HEK293 (cell line): ENCODE results near the gene GLCCI1.

Experiments used
- CTCF ChIA-PET: fragments of 350-600 bp; formaldehyde crosslinking; extraction: SDS; loops from one replicate; lab custom pipeline; 2021; ENCODE audit warnings: antibody characterized with exemption; lab: Yijun Ruan, JAX
- POLR2A ChIA-PET: fragments of 300-600 bp; formaldehyde crosslinking; extraction: SDS; loops from one replicate; lab custom pipeline; 2020; ENCODE audit warnings: antibody characterized with exemption, inconsistent platforms; lab: Yijun Ruan, JAX
- H3K27ac ChIP-seq: fragments of 200-500 bp; sonication (Bioruptor generic); 2 replicates; pipeline ENCODE4 v1.5.1; 2014; ENCODE audit warnings: low read depth, low read length, control low read depth, inconsistent platforms; ENCODE audit errors: extremely low read depth
- H3K36me3 ChIP-seq, 2 experiments: fragments of 200-500 bp in 1 of 2; sonication (Bioruptor generic) in 1 of 2; 1 replicate in 1 of 2; 2 replicates in 1 of 2; pipeline ENCODE4 v1.5.1; 2014 to 2017; ENCODE audit warnings: inconsistent platforms in 2 of 2, low read length in 2 of 2; ENCODE audit not compliant: control insufficient read depth in 2 of 2, insufficient read depth in 1 of 2
- H3K4me1 ChIP-seq: fragments of 200-500 bp; sonication (Bioruptor generic); 2 replicates; pipeline ENCODE4 v1.5.1; 2014; ENCODE audit warnings: mild to moderate bottlenecking, low read length, inconsistent platforms; ENCODE audit not compliant: control insufficient read depth, insufficient read depth
- H3K4me3 ChIP-seq: 2 replicates; pipeline ENCODE4 v1.5.1; 2011; ENCODE audit warnings: low read depth, mild to moderate bottlenecking, control low read depth, low read length, moderate library complexity
- H3K9me3 ChIP-seq: fragments of 200-500 bp; sonication (Bioruptor generic); 2 replicates; pipeline ENCODE4 v1.5.1; 2014; ENCODE audit warnings: low read depth, low read length, inconsistent platforms; ENCODE audit not compliant: control insufficient read depth, insufficient read depth
- GFI1B ChIP-seq: fragments of 450-650 bp; formaldehyde crosslinking; IDR thresholded peaks from 2 replicates; pipeline ENCODE4 v1.5.1; 2016; ENCODE audit warnings: missing biosample characterization, missing genetic modification characterization
- KLF1 ChIP-seq: fragments of 450-650 bp; formaldehyde crosslinking; IDR thresholded peaks from 2 replicates; pipeline ENCODE4 v1.5.1; 2016; ENCODE audit warnings: missing biosample characterization, missing genetic modification characterization
- KLF8 ChIP-seq: fragments of 450-650 bp; formaldehyde crosslinking; IDR thresholded peaks from 2 replicates; pipeline ENCODE4 v1.5.1; 2016; ENCODE audit warnings: missing biosample characterization, missing genetic modification characterization
- MEIS1 ChIP-seq: sonication (generic); formaldehyde crosslinking; IDR thresholded peaks from 2 replicates; pipeline ENCODE4 v1.8.1; 2022; ENCODE audit warnings: missing genetic modification reagents, mild to moderate bottlenecking, borderline replicate concordance
- PRDM1 ChIP-seq: fragments of 450-650 bp; formaldehyde crosslinking; IDR thresholded peaks from 2 replicates; pipeline ENCODE4; 2016; ENCODE audit warnings: missing biosample characterization, missing genetic modification characterization
- TCF7L2 ChIP-seq: IDR thresholded peaks from 2 replicates; pipeline ENCODE4 v1.6.1; 2011; ENCODE audit warnings: low read depth, mild to moderate bottlenecking, inconsistent platforms, low read length, moderate library complexity, borderline replicate concordance
- YY2 ChIP-seq: fragments of 450-650 bp; formaldehyde crosslinking; IDR thresholded peaks from 2 replicates; pipeline ENCODE4 v1.5.1; 2016; ENCODE audit warnings: missing biosample characterization, missing genetic modification characterization
- ZFHX2 ChIP-seq: fragments of 450-650 bp; formaldehyde crosslinking; conservative IDR thresholded peaks from 2 replicates; pipeline ENCODE4 v1.5.1; 2016; ENCODE audit warnings: missing biosample characterization, missing genetic modification characterization
- ZNF112 ChIP-seq: fragments of 450-650 bp; formaldehyde crosslinking; IDR thresholded peaks from 2 replicates; pipeline ENCODE4 v1.5.0; 2017; ENCODE audit warnings: missing biosample characterization, missing genetic modification characterization
- ZNF140 ChIP-seq: fragments of 450-650 bp; formaldehyde crosslinking; IDR thresholded peaks from 2 replicates; pipeline ENCODE4 v1.5.1; 2016; ENCODE audit warnings: missing biosample characterization, missing genetic modification characterization
- ZNF175 ChIP-seq: fragments of 450-650 bp; formaldehyde crosslinking; IDR thresholded peaks from 2 replicates; pipeline ENCODE4 v1.5.1; 2016; ENCODE audit warnings: missing biosample characterization, missing genetic modification characterization
- ZNF221 ChIP-seq: fragments of 450-650 bp; formaldehyde crosslinking; IDR thresholded peaks from 2 replicates; pipeline ENCODE4 v1.5.1; 2017; ENCODE audit warnings: missing biosample characterization, missing genetic modification characterization, borderline replicate concordance
- ZNF24 ChIP-seq: fragments of 450-650 bp; formaldehyde crosslinking; IDR thresholded peaks from 2 replicates; pipeline ENCODE4 v1.5.1; 2016; ENCODE audit warnings: missing biosample characterization, missing genetic modification characterization
- ZNF311 ChIP-seq: fragments of 450-650 bp; formaldehyde crosslinking; IDR thresholded peaks from 2 replicates; pipeline ENCODE4 v1.5.1; 2017; ENCODE audit warnings: missing biosample characterization, missing genetic modification characterization, borderline replicate concordance
- ZNF341 ChIP-seq: fragments of 450-650 bp; formaldehyde crosslinking; IDR thresholded peaks from 2 replicates; pipeline ENCODE4; 2016; ENCODE audit warnings: low read depth, missing biosample characterization, missing genetic modification characterization
- ZNF391 ChIP-seq: fragments of 450-650 bp; formaldehyde crosslinking; IDR thresholded peaks from 2 replicates; pipeline ENCODE4 v1.5.1; 2016; ENCODE audit warnings: low read depth, missing biosample characterization, missing genetic modification characterization, borderline replicate concordance
- ZNF394 ChIP-seq: fragments of 450-650 bp; formaldehyde crosslinking; IDR thresholded peaks from 2 replicates; pipeline ENCODE4 v1.5.1; 2016; ENCODE audit warnings: missing biosample characterization, missing genetic modification characterization, mild to moderate bottlenecking, moderate library complexity, borderline replicate concordance
- ZNF529 ChIP-seq: fragments of 450-650 bp; formaldehyde crosslinking; IDR thresholded peaks from 2 replicates; pipeline ENCODE4 v1.5.1; 2017; ENCODE audit warnings: missing genetic modification characterization, missing biosample characterization; ENCODE audit not compliant: insufficient replicate concordance
- ZNF626 ChIP-seq: fragments of 450-650 bp; sonication (Bioruptor Pico); formaldehyde crosslinking; IDR thresholded peaks from 2 replicates; pipeline ENCODE4 v1.5.1; 2018; ENCODE audit warnings: missing biosample characterization, missing genetic modification characterization, inconsistent platforms
- ZNF658 ChIP-seq: fragments of 450-650 bp; formaldehyde crosslinking; IDR thresholded peaks from 2 replicates; pipeline ENCODE4; 2016; ENCODE audit warnings: missing biosample characterization, missing genetic modification characterization
- ZNF677 ChIP-seq: fragments of 450-650 bp; IDR thresholded peaks from 2 replicates; pipeline ENCODE4 v1.5.0; 2018; ENCODE audit warnings: missing biosample characterization, mild to moderate bottlenecking, missing genetic modification characterization, moderate library complexity
- TF ChIP-seq, protein P1 (sequence below): fragments of 450-650 bp; formaldehyde crosslinking; IDR thresholded peaks from 2 replicates; pipeline ENCODE4 v1.5.1; 2016; ENCODE audit warnings: missing biosample characterization, missing genetic modification characterization, borderline replicate concordance
- TF ChIP-seq, protein P2 (sequence below): fragments of 450-650 bp; formaldehyde crosslinking; IDR thresholded peaks from 2 replicates; pipeline ENCODE4 v1.5.1; 2017; ENCODE audit warnings: missing biosample characterization, missing genetic modification characterization
- TF ChIP-seq, protein P3 (sequence below): fragments of 450-650 bp; formaldehyde crosslinking; IDR thresholded peaks from 2 replicates; pipeline ENCODE4 v1.5.1; 2016; ENCODE audit warnings: missing biosample characterization, missing genetic modification characterization

Gene GLCCI1

DNA sequence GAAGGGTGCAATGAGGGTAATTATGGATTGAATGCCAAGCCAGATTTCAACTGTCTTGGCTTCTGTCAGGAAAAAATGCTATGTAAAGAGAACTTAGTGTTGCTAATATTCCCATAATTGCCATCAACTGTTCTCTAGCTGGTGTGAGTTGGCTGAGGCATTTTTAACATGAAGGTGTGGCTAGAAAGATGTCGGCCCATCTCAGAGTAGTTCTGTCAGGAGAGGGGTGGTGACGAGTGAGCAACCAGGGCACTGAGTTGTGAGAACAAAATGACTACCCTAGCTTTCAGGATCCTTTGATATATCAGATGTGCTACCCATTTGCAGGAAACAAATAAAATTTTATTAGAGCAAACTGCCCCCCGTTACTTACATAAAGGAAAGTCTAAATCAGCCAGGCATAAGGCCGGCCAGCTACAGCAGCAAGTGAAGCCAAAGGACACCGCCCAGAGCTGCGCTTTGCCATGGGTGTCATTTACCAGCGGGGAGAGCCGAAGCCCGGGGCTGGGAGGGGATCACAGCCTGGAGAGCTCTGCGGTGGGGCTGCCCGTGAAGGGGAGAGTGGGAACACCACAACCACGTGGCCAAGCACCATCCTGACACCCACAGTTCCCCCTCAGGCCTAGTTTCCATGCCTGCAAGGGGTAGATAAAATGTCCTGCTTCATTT, 151.9 kb downstream of the GLCCI1 start:
- Histone ChIP-seq H3K4me3 (no peak overlapping the region), H3K9me3 (no peaks in the 10 kb centered on the region), H3K4me1 (no peaks in the 10 kb centered on the region), H3K36me3 (no peaks in the 10 kb centered on the region), H3K27ac (no peak overlapping the region)
- CTCF ChIA-PET, result interaction anchor here (0.6 kb wide), 1 partner anchor 218 kb away, joined by 3 read pairs; no protein-coding TSS in a partner anchor
- no peak for TF ChIP-seq ZNF341 (tag by site-specific recombination)
- TF ChIP-seq TCF7L2, result no peak
- TF ChIP-seq ZFHX2 (tag by site-specific recombination), result no peak
- TF ChIP-seq ZNF394 (tag by site-specific recombination), result no peak
- TF ChIP-seq, protein P1, sequence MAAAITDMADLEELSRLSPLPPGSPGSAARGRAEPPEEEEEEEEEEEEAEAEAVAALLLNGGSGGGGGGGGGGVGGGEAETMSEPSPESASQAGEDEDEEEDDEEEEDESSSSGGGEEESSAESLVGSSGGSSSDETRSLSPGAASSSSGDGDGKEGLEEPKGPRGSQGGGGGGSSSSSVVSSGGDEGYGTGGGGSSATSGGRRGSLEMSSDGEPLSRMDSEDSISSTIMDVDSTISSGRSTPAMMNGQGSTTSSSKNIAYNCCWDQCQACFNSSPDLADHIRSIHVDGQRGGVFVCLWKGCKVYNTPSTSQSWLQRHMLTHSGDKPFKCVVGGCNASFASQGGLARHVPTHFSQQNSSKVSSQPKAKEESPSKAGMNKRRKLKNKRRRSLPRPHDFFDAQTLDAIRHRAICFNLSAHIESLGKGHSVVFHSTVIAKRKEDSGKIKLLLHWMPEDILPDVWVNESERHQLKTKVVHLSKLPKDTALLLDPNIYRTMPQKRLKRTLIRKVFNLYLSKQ (tag by site-specific recombination), result no peak
- TF ChIP-seq ZNF529 (tag by site-specific recombination), result no peak
- no peak for TF ChIP-seq PRDM1 (tag by site-specific recombination)
- TF ChIP-seq ZNF626 (tag by site-specific recombination), result no peak
- no peak for TF ChIP-seq GFI1B
- no peak for TF ChIP-seq ZNF311 (tag by site-specific recombination)
- no peak for TF ChIP-seq ZNF221 (tag by site-specific recombination)
- TF ChIP-seq, protein P2, sequence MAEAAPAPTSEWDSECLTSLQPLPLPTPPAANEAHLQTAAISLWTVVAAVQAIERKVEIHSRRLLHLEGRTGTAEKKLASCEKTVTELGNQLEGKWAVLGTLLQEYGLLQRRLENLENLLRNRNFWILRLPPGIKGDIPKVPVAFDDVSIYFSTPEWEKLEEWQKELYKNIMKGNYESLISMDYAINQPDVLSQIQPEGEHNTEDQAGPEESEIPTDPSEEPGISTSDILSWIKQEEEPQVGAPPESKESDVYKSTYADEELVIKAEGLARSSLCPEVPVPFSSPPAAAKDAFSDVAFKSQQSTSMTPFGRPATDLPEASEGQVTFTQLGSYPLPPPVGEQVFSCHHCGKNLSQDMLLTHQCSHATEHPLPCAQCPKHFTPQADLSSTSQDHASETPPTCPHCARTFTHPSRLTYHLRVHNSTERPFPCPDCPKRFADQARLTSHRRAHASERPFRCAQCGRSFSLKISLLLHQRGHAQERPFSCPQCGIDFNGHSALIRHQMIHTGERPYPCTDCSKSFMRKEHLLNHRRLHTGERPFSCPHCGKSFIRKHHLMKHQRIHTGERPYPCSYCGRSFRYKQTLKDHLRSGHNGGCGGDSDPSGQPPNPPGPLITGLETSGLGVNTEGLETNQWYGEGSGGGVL (tag by site-specific recombination), result no peak
- no peak for TF ChIP-seq KLF8 (tag by site-specific recombination)
- no peak for TF ChIP-seq YY2 (tag by site-specific recombination)
- TF ChIP-seq, protein P3, sequence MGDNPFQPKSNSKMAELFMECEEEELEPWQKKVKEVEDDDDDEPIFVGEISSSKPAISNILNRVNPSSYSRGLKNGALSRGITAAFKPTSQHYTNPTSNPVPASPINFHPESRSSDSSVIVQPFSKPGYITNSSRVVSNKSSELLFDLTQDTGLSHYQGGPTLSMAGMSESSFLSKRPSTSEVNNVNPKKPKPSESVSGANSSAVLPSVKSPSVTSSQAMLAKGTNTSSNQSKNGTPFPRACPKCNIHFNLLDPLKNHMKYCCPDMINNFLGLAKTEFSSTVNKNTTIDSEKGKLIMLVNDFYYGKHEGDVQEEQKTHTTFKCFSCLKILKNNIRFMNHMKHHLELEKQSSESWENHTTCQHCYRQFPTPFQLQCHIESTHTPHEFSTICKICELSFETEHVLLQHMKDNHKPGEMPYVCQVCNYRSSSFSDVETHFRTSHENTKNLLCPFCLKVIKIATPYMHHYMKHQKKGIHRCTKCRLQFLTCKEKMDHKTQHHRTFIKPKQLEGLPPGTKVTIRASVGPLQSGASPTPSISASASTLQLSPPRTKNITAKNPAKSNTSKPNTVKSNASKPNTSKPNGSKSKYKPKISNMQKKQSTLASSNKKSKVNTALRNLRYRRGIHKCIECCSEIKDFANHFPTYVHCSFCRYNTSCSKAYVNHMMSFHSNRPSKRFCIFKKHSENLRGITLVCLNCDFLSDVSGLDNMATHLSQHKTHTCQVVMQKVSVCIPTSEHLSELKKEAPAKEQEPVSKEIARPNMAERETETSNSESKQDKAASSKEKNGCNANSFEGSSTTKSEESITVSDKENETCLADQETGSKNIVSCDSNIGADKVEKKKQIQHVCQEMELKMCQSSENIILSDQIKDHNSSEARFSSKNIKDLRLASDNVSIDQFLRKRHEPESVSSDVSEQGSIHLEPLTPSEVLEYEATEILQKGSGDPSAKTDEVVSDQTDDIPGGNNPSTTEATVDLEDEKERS, result no peak
- TF ChIP-seq ZNF391 (tag by site-specific recombination), result no peak
- no peak for TF ChIP-seq ZNF140 (tag by site-specific recombination)
- TF ChIP-seq, all 188 proteins: peak for 0
- POLR2A ChIA-PET, result no interaction called here

DNA sequence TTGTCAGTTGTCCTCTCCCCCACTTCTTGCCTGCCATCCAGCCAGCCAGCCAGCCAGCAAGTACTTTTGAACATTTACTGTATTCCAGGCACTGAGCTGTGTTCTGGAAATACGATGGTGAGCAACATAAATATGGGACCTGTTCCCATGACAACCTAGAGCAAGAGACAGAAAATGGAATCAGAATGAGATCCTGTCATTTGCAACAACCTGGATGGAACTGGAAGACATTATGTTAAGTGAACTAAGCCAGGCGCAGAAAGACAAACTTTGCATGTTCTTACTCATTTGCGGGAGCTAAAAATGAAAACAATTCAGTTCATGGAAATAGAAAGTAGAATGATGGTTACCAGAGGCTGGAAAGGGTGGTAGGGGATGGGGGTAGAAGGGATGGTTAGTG, 152.6 kb downstream of the GLCCI1 start:
- TF ChIP-seq ZNF112 (tag by site-specific recombination), result no peak
- TF ChIP-seq ZNF658 (tag by site-specific recombination), result no peak
- TF ChIP-seq ZNF677, result no peak
- no peak for TF ChIP-seq ZNF24 (tag by site-specific recombination)
- no peak for TF ChIP-seq ZNF175
- TF ChIP-seq MEIS1 (CRISPR knock-in tag), result no peak
- no peak for TF ChIP-seq KLF1 (tag by site-specific recombination)
- TF ChIP-seq, all 188 proteins: peak for 0
- no peaks in the 10 kb centered on the region for H3K9me3 ChIP-seq
- no peaks in the 10 kb centered on the region for H3K36me3 ChIP-seq
- no peak overlapping the region for H3K4me3 ChIP-seq
- H3K27ac ChIP-seq, result no peak overlapping the region
- ChIA-PET POLR2A (no interaction called here), CTCF (no interaction called here)
- no peaks in the 10 kb centered on the region for H3K4me1 ChIP-seq
